GM18867 (cell line): ENCODE measurements around the gene HSPBP1.

Experiments
- ATAC-seq: cut with Tn5 transposase; IDR thresholded peaks from one replicate; pipeline ENCODE4 v1.9.1; 2021; ENCODE audit warnings: mild to moderate bottlenecking, moderate library complexity; ENCODE audit not compliant: unreplicated experiment

Gene HSPBP1

DNA sequence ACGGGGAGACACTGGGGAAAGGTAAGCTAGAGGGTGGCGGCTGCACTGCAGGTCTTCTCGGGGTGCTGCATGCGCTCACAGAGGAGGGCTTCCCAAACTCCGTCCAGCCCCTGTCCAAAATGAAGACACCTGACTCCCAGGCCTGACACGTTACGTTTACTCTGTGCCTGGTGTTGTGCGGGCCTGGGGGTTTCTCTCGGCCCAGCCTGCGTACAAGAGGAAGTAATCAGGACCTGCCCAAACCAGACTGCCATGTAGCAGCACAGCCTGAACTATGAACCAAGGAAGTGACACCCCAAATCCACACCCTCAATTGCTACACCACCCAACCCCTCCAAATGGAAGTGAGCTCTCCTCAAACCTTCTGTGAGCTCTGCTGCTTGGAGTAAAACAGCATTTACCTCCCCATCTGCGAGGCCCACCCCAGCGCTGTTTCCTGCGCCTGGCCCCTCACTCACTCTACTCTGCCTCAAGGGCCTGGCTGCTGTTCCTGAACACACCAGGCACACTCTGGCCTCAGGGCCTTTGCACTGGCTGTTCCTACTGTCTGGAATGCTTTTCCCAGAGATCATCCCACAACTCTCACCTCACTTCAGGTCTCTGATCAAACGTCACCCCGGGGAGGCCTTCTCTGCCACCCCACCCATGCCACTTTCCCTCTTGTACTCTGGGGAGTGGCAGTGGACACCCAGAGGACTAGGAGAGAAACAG is 3.0 kb downstream of the HSPBP1 start:
- ATAC-seq: no peak

DNA sequence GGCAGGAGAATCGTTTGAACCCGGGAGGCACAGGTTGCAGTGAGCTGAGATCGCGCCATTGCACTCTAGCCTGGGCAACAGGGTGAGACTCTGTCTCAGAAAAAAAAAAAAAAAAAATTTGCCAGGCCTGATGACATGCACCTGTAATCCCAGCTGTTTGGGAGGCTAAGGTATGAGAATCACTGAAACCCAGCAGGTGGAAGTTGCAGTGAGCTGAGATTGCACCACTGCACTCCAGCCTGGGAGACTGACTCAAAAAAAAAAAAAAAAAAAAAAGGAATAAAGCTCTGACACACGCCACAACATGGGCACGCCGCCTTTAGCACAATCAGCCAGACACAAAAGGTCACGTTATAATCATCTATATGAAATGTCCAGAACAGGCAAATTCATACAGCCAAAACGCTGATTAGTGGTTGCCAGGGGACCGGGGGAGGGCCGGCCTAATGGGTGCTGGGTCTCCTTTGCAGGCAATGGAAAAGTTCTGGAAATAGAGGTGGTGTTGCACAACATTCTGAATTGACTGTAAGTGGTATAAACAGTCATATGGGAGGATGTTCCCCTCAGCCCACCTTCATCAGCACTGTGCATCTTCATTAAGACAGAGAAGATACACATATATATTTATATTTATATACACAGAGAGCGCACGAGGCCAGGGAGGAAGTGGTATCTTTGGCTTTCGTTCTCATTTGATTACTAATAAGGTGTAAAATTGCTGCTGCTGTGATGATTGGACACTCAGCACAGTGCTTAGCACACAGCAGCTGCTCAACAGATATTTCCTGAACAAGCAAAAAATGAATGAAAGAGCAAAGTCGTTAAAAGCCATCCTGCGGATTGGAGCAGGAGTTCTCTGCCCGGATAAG is 3.8 kb downstream of the HSPBP1 start:
- ATAC-seq: peak; percentile 50

DNA sequence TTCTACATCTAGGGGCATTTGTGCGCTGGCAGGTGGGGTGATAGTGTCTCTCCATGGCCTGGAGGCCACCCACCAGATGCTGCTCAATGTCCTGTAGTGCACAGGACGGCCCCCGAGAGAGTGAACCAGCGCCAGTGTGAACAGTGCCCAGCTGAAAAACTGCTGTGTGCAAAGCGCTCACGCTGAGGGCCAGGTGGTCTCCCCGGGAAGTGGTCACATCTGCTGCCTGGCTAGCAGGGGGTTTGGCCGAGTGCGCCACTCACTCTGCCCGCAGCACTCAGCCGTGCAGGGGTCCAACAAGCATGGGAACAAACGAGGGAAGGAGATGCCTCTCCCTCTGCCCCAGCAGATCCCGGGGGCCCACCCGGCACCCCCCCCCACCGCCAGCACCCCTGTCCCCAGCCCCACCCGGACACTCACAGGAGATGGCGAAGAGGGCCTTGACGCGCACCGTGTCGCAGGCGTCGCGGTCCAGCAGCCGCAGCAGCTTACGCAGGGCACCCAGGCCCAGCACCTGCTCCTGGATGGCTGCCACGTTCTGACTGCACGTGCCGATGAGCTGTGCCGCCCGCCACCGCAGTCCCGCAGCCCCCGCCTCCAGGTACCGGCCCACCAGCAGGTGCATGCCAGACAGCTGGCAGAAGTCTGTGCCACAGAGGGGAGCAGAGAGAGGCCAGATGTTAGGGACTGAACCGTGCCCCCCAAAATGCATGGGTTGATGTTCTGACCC is 5.8 kb downstream of the HSPBP1 start:
- no peak for ATAC-seq

DNA sequence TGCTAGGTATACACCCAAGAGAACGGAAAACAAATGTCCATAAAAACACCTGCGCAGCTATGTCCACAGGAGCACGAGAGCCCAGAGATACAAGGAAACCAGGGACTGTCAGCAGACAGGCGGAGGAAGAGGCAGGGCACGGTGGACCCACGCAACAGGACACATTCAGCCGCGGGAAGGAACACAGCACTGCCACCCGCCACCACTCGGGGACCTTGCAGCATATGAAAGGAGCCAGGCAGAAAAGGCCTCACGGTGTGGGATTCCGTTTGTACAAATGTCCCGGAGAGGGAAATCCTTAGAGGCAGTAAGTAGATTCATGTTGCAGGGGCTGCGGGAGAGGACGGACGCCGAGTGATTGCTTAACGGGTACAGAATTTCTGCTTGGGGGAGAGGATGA is 7.8 kb downstream of the HSPBP1 start:
- no peak for ATAC-seq

- ATAC-seq: no peak
Measured at GRCh38 chr19:55270172-55270942, 9.6 kb downstream of the HSPBP1 start.

GRCh38 chr19:55269299-55269698 is 10.6 kb downstream of the HSPBP1 start:
- no peak for ATAC-seq

GRCh38 chr19:55266840-55267239 is 13.1 kb downstream of the HSPBP1 start:
- no peak for ATAC-seq

- ATAC-seq: no peak
Measured at GRCh38 chr19:55266404-55266803, 13.5 kb downstream of the HSPBP1 start.

DNA sequence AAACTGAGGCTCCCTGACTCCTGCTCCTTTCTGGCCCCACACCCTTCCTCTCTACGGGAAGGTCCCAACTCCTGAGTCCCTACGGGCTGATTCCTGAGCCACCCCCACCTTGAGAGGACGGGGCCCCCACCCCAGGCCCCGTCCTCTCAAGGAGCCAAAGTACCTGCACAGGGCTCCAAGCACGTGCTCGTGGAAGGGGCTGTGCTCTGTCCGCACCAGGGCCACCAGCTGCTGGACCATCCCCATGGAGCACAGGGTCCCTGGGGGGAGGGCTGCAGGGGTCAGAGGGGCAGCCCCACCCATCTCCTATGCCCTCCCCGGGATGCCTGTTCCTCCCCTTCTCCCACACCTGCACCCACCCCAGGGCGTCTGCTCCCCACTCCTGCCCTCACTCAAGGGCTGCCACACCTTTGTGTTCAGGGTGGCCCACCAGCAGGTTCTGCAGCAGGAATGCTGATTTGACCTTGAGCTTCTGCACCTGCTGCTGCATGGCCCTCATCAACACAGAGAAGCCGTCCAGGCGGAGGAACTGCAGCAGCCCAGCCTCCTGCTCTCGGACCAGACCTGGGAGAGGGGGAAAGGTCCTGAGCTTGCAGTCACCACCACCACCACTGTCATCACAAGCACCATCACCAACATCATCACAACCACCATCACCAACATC is 14.1 kb downstream of the HSPBP1 start:
- ATAC-seq: no peak

- no peak for ATAC-seq
Measured at GRCh38 chr19:55265173-55265572, 14.7 kb downstream of the HSPBP1 start.

DNA sequence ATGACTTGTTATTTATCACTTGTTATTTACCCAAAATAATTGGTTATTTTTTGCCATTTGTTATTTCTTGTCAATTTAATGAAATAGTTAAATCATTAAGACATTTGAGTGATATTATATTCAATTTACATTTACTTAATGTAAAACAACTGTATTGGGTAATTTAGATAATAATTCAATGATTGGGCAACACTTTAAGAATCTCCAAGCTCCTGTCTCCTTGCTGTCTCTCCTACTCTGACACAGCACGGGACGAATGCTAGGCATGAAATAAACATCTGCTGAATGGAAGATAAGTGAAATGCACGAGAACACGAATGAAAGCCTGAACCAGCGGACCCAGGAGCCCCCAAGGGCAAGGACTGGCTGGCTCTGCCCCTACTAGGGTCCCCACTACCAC is 15.4 kb downstream of the HSPBP1 start:
- ATAC-seq: no peak

DNA sequence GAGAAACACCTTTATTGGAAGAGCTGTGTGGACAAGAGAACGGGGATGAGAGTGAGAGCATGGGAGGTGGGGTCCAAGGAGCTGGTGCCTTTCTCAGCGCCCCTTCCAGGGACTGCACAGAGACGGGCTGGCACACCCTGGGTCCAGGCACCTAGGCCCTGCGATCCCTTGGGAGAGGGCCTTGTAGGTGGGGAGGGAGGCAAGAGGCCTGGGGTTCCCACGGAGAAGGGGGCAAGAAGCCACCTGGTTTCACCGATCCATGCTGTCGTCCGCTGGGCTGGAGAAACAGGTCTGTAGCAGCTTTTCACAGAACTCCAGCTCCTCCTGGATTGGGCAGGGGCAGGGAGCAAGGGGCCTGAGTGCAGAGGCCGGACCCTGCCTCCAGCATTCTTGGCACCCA is 17.6 kb downstream of the HSPBP1 start:
- ATAC-seq: no peak

DNA sequence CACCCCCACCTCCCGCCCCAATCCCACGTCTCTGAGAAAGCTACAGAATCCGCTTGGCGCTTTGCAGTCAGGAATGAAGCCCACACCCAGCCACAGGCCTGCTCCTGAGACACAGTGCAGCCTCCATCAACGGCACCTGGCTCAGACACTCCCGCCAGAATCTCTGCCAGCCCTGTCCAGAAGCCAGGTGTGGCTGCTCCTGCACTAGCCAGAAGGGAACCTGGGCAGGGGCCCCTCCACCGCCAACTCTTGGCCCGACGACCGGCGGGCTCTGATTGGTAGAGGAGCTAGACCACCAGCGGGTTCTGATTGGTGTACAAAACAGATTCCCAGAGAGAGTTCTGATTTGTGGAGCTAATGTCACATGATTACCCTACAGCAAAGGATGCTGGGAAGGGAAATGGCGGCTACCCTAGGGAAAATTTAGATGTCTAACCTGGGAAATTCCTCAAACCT is 18.2 kb downstream of the HSPBP1 start:
- ATAC-seq: no peak

- no peak for ATAC-seq
Measured at GRCh38 chr19:55259540-55260210, 20.2 kb downstream of the HSPBP1 start.

DNA sequence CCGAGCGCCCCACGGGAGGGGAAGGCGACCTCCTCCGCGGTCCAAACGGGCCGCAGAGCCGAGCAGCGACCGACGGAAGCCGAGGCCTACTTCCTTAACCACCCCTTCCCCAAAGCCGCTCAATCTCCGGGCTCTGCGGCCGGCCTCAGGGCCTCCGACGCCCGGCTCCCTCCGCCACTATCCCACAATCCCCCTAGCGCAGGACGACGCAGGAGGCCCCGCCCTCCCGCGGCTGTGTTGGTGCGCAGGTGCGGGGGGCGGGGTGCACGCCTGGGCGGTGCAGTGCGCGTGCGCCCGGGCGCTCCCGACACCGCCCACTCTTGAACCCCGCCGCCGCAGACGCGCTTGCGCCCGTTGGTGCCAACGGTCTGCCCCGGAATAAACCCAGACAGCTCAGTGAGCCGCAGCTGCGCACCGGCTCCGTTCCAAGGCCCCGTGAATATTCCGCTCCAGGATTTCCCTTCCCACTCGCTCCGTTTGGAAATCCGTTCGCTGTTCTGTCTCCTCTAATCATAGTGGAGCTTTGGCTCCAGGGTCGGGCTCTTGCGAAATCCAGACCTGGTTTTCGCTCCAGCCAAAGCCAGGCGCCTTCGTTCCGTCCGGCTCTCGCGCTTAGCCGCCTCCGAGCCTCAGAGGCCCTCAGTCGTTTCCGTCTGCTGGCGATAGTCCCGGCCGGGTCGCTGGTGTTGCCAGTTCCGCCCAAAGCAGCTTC is 20.9 kb downstream of the HSPBP1 start, which contains the start of gene PPP6R1:
TSS of gene PPP6R1 (minus strand) at position 190 of the 712 bp plus-strand sequence. CDS start 11,914 bp downstream, outside the sequence.
- ATAC-seq: peak; percentile 75

- peak; percentile 19 for ATAC-seq
Measured at GRCh38 chr19:55258476-55258827, 21.5 kb downstream of the HSPBP1 start.

- no peak for ATAC-seq
Measured at GRCh38 chr19:55257461-55258420, 22.2 kb downstream of the HSPBP1 start.
